Skeletal muscle satellite cell (primary cell): ENCODE results near the gene ITPR2.
"Not testable (repeated sequence)": the region's sequence is repeated elsewhere in the genome, so short reads cannot be mapped to it uniquely, and the experiment has no call there.

Source experiments
- H3K27me3 ChIP-seq: 2 replicates; pipeline ENCODE4 v1.7.0; 2013; ENCODE audit warnings: low read length; ENCODE audit not compliant: control insufficient read depth, insufficient read depth
- H3K36me3 ChIP-seq: 2 replicates; pipeline ENCODE4 v1.7.0; 2013; ENCODE audit warnings: mild to moderate bottlenecking, control low read depth, low read length; ENCODE audit not compliant: insufficient read depth
- H3K4me1 ChIP-seq: 2 replicates; pipeline ENCODE4 v1.7.0; 2013; ENCODE audit warnings: low read length; ENCODE audit not compliant: control insufficient read depth, insufficient read depth
- H3K4me2 ChIP-seq: 2 replicates; pipeline ENCODE4 v1.7.0; 2013; ENCODE audit warnings: mild to moderate bottlenecking, low read length
- H3K4me3 ChIP-seq: 2 replicates; pipeline ENCODE4 v1.7.0; 2013; ENCODE audit warnings: low read length
- H3K9ac ChIP-seq: 2 replicates; pipeline ENCODE4 v1.7.0; 2013; ENCODE audit warnings: mild to moderate bottlenecking, low read depth, low read length, moderate library complexity
- H3K9me3 ChIP-seq: replicated peaks from 2 replicates; pipeline ENCODE4 v1.7.0; 2013; ENCODE audit warnings: mild to moderate bottlenecking, control low read depth, low read length

The ITPR2 gene

GRCh38 chr12:26434299-26435068 is 398.5 kb downstream of the ITPR2 start:
- Histone ChIP-seq H3K4me1 (peaks cover 4% of the 10 kb centered on the region), H3K4me2 (no peak overlapping the region), H3K4me3 (no peak overlapping the region), H3K9ac (no peak overlapping the region), H3K36me3 (no peaks in the 10 kb centered on the region), H3K27me3 (no peaks in the 10 kb centered on the region), H3K9me3 (no peaks in the 10 kb centered on the region)

- not testable (repeated sequence) for H3K27me3 ChIP-seq, H3K4me2 ChIP-seq
These were observed 399.3 kb downstream of the ITPR2 start for GRCh38 chr12:26433701-26434100.

GRCh38 chr12:26431211-26431610 is 401.8 kb downstream of the ITPR2 start:
- Histone ChIP-seq H3K4me3 (no peak overlapping the region), H3K9ac (no peak overlapping the region), H3K9me3 (no peaks in the 10 kb centered on the region), H3K4me1 (peaks cover 1% of the 10 kb centered on the region), H3K4me2 (no peak overlapping the region), H3K27me3 (no peaks in the 10 kb centered on the region), H3K36me3 (no peaks in the 10 kb centered on the region)

More at GRCh38 chr12:26433701-26434100, 399.3 kb downstream of the ITPR2 start:
- H3K4me1 ChIP-seq, H3K9me3 ChIP-seq, H3K36me3 ChIP-seq, H3K9ac ChIP-seq, H3K4me3 ChIP-seq: not testable (repeated sequence)

- H3K4me3 ChIP-seq, H3K4me1 ChIP-seq, H3K27me3 ChIP-seq, H3K4me2 ChIP-seq, H3K9me3 ChIP-seq, H3K9ac ChIP-seq, H3K36me3 ChIP-seq: not testable (repeated sequence)
These were observed 402.4 kb downstream of the ITPR2 start for GRCh38 chr12:26430596-26430995.

- no peak overlapping the region for H3K9ac ChIP-seq
- H3K4me2 ChIP-seq = no peak overlapping the region
- H3K27me3 ChIP-seq = no peaks in the 10 kb centered on the region
- H3K4me3 ChIP-seq = no peak overlapping the region
- no peaks in the 10 kb centered on the region for H3K36me3 ChIP-seq
- peaks cover 7% of the 10 kb centered on the region for H3K4me1 ChIP-seq
- H3K9me3 ChIP-seq = no peaks in the 10 kb centered on the region
These were observed 403.8 kb downstream of the ITPR2 start for GRCh38 chr12:26429070-26429691.

- Histone ChIP-seq H3K27me3 (no peaks in the 10 kb centered on the region), H3K4me1 (peaks cover 7% of the 10 kb centered on the region), H3K4me2 (no peak overlapping the region), H3K9ac (no peak overlapping the region), H3K4me3 (no peak overlapping the region), H3K36me3 (no peaks in the 10 kb centered on the region), H3K9me3 (no peaks in the 10 kb centered on the region)
These were observed 404.6 kb downstream of the ITPR2 start for GRCh38 chr12:26428420-26428819.

GRCh38 chr12:26426652-26427051 is 406.3 kb downstream of the ITPR2 start:
- no peak overlapping the region for H3K4me2 ChIP-seq
- H3K9ac ChIP-seq = no peak overlapping the region
- H3K27me3 ChIP-seq = no peaks in the 10 kb centered on the region
- no peaks in the 10 kb centered on the region for H3K9me3 ChIP-seq
- H3K36me3 ChIP-seq = no peaks in the 10 kb centered on the region
- peaks cover 7% of the 10 kb centered on the region for H3K4me1 ChIP-seq
- H3K4me3 ChIP-seq = no peak overlapping the region

GRCh38 chr12:26425587-26426260 is 407.3 kb downstream of the ITPR2 start:
- Histone ChIP-seq H3K36me3 (no peaks in the 10 kb centered on the region), H3K9ac (no peak overlapping the region), H3K4me3 (no peak overlapping the region), H3K9me3 (no peaks in the 10 kb centered on the region), H3K4me1 (peaks cover 7% of the 10 kb centered on the region), H3K4me2 (no peak overlapping the region), H3K27me3 (no peaks in the 10 kb centered on the region)

GRCh38 chr12:26422839-26423398 is 410.1 kb downstream of the ITPR2 start:
- H3K36me3 ChIP-seq = no peaks in the 10 kb centered on the region

GRCh38 chr12:26416550-26416949 is 416.4 kb downstream of the ITPR2 start:
- H3K9me3 ChIP-seq = no peaks in the 10 kb centered on the region
- H3K36me3 ChIP-seq = no peaks in the 10 kb centered on the region
- H3K4me1 ChIP-seq = no peaks in the 10 kb centered on the region
- H3K4me3 ChIP-seq = no peak overlapping the region
- no peaks in the 10 kb centered on the region for H3K27me3 ChIP-seq
- no peak overlapping the region for H3K9ac ChIP-seq
- no peak overlapping the region for H3K4me2 ChIP-seq

More at GRCh38 chr12:26422839-26423398, 410.1 kb downstream of the ITPR2 start:
- Histone ChIP-seq H3K4me3 (no peak overlapping the region), H3K4me2 (no peak overlapping the region), H3K27me3 (no peaks in the 10 kb centered on the region), H3K9ac (no peak overlapping the region), H3K9me3 (no peaks in the 10 kb centered on the region), H3K4me1 (peaks cover 7% of the 10 kb centered on the region)

GRCh38 chr12:26410689-26411088 is 422.3 kb downstream of the ITPR2 start:
- Histone ChIP-seq H3K9ac (no peak overlapping the region), H3K27me3 (no peaks in the 10 kb centered on the region), H3K4me1 (no peaks in the 10 kb centered on the region), H3K4me3 (no peak overlapping the region), H3K4me2 (no peak overlapping the region), H3K9me3 (no peaks in the 10 kb centered on the region), H3K36me3 (no peaks in the 10 kb centered on the region)
